GM18499 (cell line): Measurements from ENCODE around the gene CFL1.

Experiments
- ATAC-seq: cut with Tn5 transposase; IDR thresholded peaks from one replicate; pipeline ENCODE4 v1.9.1; 2021; ENCODE audit warnings: moderate number of reproducible peaks; ENCODE audit not compliant: insufficient read depth, unreplicated experiment

Gene CFL1

DNA sequence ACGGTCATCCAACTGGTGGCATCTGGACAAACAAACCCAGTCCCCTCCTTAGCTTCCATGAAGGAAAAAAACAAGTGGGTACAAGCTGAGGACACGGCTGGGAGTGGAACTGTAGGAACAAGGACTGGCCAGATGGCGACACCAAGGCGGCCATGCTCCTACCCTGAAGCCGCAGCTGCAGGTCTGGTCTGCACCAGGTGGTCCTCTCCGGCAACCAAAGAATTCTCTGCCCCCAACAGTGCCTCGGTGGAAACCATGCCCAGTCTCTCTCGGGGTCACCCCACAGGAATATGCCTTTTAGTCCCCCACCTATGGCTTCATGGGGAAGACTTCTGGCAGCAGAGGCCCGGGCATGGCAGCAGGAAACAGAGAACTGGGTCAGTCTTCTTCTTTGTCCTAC is 48.5 kb downstream of the CFL1 start:
- no peak for ATAC-seq

DNA sequence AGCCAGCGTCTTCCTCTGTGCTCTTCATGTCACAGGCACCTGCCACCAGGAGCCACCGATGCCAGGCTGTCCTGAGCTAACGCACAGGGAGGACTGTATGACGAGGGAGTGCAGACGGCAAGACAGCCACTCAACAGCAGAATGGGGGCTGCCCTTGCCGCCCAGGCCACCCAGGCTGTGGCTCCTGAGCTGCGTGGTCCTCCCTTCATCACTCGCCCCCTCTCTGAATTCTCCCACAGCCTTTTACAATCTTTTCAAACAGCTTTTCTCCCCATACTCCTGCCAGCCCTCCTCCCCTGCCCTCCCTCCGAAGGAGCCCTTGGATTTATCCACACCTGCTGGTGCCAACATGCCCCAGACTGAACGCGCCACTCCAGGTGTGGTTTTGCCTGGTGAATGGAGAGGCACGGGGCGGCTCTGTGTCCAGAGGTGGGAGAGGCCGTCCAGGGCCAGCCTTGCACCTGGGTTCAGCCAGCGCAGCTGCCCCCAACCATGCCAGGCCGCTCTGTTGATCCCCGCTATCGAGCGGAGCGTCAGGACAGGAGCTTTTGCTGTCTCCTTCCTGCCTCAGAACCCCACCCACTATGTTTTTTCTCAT is 49.1 kb downstream of the CFL1 start:
- ATAC-seq, result no peak

DNA sequence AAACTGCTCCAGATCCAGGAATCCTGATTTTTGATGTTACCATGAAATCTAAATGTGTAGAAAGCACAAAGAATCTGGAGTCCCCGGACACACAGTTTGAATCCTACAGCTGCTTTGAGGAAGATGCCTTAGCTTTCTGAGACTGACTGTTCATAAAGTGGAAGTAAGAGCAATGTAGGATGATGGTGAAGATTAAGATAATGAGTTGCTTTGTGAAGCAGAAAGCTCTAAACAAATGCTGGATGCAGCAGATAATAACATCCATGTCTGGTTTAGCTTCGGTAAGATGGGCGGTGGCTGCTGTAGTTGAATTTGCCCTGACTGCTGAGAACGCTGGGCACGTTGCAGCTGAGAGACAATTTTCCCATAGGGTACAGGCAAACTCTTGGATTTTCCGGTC is 51.0 kb downstream of the CFL1 start:
- ATAC-seq, result no peak
